Ishikawa (cell line): Measurements from ENCODE around the gene TMSB15A.

ENCODE experiments used
- CEBPB ChIP-seq: IDR thresholded peaks from 2 replicates; pipeline ENCODE4 v1.6.1; 2012
- CREB1 ChIP-seq: IDR thresholded peaks from 2 replicates; pipeline ENCODE4 v1.6.1; 2012; ENCODE audit warnings: low read depth
- EGR1 ChIP-seq: IDR thresholded peaks from 2 replicates; pipeline ENCODE4 v1.6.1; 2012
- EP300 ChIP-seq: IDR thresholded peaks from 2 replicates; pipeline ENCODE4 v1.6.1; 2012; ENCODE audit warnings: borderline replicate concordance
- FOXM1 ChIP-seq: IDR thresholded peaks from 2 replicates; pipeline ENCODE4 v1.6.1; 2012; ENCODE audit warnings: low read depth, borderline replicate concordance
- MAX ChIP-seq: IDR thresholded peaks from 2 replicates; pipeline ENCODE4 v1.6.1; 2012
- NFIC ChIP-seq: IDR thresholded peaks from 2 replicates; pipeline ENCODE4 v1.6.1; 2012
- RAD21 ChIP-seq: IDR thresholded peaks from 2 replicates; pipeline ENCODE4 v1.6.1; 2012; ENCODE audit warnings: low read depth
- REST ChIP-seq: IDR thresholded peaks from 2 replicates; pipeline ENCODE4 v1.6.1; 2012; ENCODE audit warnings: low read depth, mild to moderate bottlenecking
- TAF1 ChIP-seq: IDR thresholded peaks from 2 replicates; pipeline ENCODE4 v1.6.1; 2012; ENCODE audit warnings: low read depth, mild to moderate bottlenecking
- TCF12 ChIP-seq: IDR thresholded peaks from 2 replicates; pipeline ENCODE4 v1.6.1; 2012; ENCODE audit warnings: low read depth
- TEAD4 ChIP-seq: IDR thresholded peaks from 2 replicates; pipeline ENCODE4 v1.6.1; 2012
- USF1 ChIP-seq: IDR thresholded peaks from 2 replicates; pipeline ENCODE4 v1.6.1; 2012
- YY1 ChIP-seq: IDR thresholded peaks from 2 replicates; pipeline ENCODE4 v1.6.1; 2012; ENCODE audit warnings: low read depth
- ZBTB7A ChIP-seq: IDR thresholded peaks from 2 replicates; pipeline ENCODE4 v1.6.1; 2012; ENCODE audit warnings: low read depth

The TMSB15A gene

GRCh38 chrX:102535958-102536357, 19.4 kb upstream of the TMSB15A start:
- TF ChIP-seq USF1 (no peak), FOXM1 (no peak), EP300 (no peak), RAD21 (no peak), EGR1 (no peak), REST (no peak), CEBPB (no peak), TCF12 (no peak), TAF1 (no peak), CREB1 (no peak), MAX (no peak), YY1 (no peak), TEAD4 (no peak), ZBTB7A (no peak)

GRCh38 chrX:102517326-102517725, 787 bp upstream of the TMSB15A start:
- TF ChIP-seq ZBTB7A (no peak), REST (no peak), USF1 (no peak), EGR1 (no peak), CEBPB (no peak), TAF1 (no peak), YY1 (no peak), CREB1 (no peak), EP300 (no peak), RAD21 (no peak), TEAD4 (no peak), MAX (no peak), FOXM1 (no peak), TCF12 (no peak), NFIC (no peak)

GRCh38 chrX:102514536-102514935, 2.0 kb downstream of the TMSB15A start:
- TF ChIP-seq TAF1: no peak
- no peak for TF ChIP-seq RAD21
- TF ChIP-seq CREB1: no peak
- no peak for TF ChIP-seq USF1
- TF ChIP-seq MAX: no peak
- TF ChIP-seq NFIC: no peak
- no peak for TF ChIP-seq TEAD4
- TF ChIP-seq REST: no peak
- TF ChIP-seq YY1: no peak
- no peak for TF ChIP-seq CEBPB
- TF ChIP-seq EGR1: no peak
- TF ChIP-seq EP300: no peak
- no peak for TF ChIP-seq ZBTB7A
- TF ChIP-seq TCF12: no peak
- TF ChIP-seq FOXM1: no peak

- TF ChIP-seq RAD21: no peak
- TF ChIP-seq USF1: no peak
- TF ChIP-seq TCF12: no peak
- no peak for TF ChIP-seq REST
- TF ChIP-seq TAF1: no peak
- no peak for TF ChIP-seq CREB1
- no peak for TF ChIP-seq EP300
- TF ChIP-seq EGR1: no peak
- TF ChIP-seq FOXM1: no peak
- no peak for TF ChIP-seq NFIC
- no peak for TF ChIP-seq YY1
- no peak for TF ChIP-seq CEBPB
- no peak for TF ChIP-seq ZBTB7A
- no peak for TF ChIP-seq TEAD4
- no peak for TF ChIP-seq MAX
Observed at GRCh38 chrX:102498732-102499131, 17.8 kb downstream of the TMSB15A start.
